OCI-LY3 (cell line): ENCODE measurements around the gene MYLK3.

ENCODE experiments used
- EZH2phosphoT487 ChIP-seq: fragments of 200-600 bp; shearing (Covaris generic); IDR thresholded peaks from 2 replicates; pipeline ENCODE4 v1.6.1; 2018; ENCODE audit warnings: antibody characterized with exemption, mixed run types, low read depth
- TF ChIP-seq, protein P1 (sequence below): fragments of 200-600, 300-600 bp; sonication (generic); IDR thresholded peaks from 2 replicates; pipeline ENCODE4 v1.5.1; 2014; ENCODE audit warnings: antibody characterized with exemption, low read length, low read depth

DNA sequence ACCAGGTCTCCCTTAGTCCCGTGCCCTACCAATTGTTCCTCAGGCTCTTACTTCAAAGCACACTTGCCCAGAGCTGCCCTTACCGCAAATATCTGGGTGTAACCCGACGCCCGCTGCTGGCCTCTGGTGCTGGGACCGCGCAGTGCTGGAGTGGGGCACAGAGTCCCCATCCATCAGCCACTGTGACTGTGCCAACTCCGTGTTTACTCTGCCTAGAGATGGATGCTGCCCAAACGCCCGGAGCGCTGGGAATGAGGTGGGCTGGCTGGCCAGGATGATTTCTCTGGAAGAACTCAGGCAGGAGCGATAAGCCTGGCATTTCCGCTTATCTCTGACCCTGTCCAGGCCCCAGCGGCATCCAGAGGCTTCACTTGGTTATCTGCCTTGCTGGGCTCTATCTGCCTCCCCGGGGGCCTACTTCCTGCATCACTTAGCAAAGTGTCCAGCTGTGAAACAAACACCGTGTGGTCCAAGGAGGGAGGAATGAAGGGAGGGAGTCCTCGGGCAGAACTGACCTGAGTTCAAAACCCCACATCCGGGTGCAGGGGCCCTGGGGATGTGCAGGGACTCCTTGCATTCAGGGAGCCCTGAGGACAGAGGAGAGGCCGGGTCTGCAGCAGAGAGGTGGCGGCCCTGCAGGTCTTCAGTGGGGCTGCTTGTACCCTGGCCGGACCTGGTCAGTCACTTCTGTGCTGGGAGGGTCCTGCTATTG, 9.4 kb upstream of the MYLK3 start:
- TF ChIP-seq, protein P1, sequence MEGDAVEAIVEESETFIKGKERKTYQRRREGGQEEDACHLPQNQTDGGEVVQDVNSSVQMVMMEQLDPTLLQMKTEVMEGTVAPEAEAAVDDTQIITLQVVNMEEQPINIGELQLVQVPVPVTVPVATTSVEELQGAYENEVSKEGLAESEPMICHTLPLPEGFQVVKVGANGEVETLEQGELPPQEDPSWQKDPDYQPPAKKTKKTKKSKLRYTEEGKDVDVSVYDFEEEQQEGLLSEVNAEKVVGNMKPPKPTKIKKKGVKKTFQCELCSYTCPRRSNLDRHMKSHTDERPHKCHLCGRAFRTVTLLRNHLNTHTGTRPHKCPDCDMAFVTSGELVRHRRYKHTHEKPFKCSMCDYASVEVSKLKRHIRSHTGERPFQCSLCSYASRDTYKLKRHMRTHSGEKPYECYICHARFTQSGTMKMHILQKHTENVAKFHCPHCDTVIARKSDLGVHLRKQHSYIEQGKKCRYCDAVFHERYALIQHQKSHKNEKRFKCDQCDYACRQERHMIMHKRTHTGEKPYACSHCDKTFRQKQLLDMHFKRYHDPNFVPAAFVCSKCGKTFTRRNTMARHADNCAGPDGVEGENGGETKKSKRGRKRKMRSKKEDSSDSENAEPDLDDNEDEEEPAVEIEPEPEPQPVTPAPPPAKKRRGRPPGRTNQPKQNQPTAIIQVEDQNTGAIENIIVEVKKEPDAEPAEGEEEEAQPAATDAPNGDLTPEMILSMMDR = no peak
- TF ChIP-seq EZH2phosphoT487 = no peak
